Loucy (cell line): ENCODE data around the gene CALN1.

ENCODE experiments used
- EZH2phosphoT487 ChIP-seq: fragments of 200-600 bp; IDR thresholded peaks from 2 replicates; pipeline ENCODE4 v1.6.1; 2018; ENCODE audit warnings: antibody characterized with exemption, mild to moderate bottlenecking, moderate library complexity, borderline replicate concordance
- TF ChIP-seq, protein P1 (sequence below): fragments of 200-600 bp; sonication (generic); conservative IDR thresholded peaks from 2 replicates; pipeline ENCODE4 v1.5.1; 2014; ENCODE audit warnings: mild to moderate bottlenecking, antibody characterized with exemption, low read length

DNA sequence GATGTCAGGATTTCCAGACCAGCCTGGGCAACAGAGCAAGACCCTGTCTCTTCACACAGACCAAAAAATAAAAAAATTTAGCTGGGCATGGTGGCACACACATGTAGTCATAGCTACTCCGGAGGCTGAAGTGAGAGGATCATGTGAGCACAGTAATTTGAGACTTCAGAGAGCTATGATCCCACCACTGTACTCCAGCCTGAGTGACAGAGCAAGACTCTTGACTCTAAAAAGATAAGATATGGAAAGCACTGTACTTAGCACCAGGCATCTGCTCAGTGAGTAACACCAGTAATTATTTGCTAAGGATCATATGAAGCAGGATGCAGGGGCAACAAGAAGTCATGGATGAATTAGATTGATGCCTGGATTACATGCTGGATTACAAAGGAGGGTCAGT is 128.8 kb downstream of the CALN1 start:
- TF ChIP-seq, protein P1, sequence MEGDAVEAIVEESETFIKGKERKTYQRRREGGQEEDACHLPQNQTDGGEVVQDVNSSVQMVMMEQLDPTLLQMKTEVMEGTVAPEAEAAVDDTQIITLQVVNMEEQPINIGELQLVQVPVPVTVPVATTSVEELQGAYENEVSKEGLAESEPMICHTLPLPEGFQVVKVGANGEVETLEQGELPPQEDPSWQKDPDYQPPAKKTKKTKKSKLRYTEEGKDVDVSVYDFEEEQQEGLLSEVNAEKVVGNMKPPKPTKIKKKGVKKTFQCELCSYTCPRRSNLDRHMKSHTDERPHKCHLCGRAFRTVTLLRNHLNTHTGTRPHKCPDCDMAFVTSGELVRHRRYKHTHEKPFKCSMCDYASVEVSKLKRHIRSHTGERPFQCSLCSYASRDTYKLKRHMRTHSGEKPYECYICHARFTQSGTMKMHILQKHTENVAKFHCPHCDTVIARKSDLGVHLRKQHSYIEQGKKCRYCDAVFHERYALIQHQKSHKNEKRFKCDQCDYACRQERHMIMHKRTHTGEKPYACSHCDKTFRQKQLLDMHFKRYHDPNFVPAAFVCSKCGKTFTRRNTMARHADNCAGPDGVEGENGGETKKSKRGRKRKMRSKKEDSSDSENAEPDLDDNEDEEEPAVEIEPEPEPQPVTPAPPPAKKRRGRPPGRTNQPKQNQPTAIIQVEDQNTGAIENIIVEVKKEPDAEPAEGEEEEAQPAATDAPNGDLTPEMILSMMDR = no peak
- no peak for TF ChIP-seq EZH2phosphoT487
